Fibroblast of the aortic adventitia (primary cell): ENCODE data around the gene PAX7. TPM values are rescaled to one million over a fixed set of nuclear protein-coding genes. Genes with fewer than 3 reads are reported as not detected.

ENCODE experiments used
- DNase-seq: peaks from one replicate; pipeline ENCODE4 v3.0.0-alpha.2; 2010; ENCODE audit warnings: low read depth
- H3K4me3 ChIP-seq: 2 replicates; pipeline ENCODE4 v1.5.1; 2011; ENCODE audit warnings: low read depth, mild to moderate bottlenecking, control low read depth, low read length, moderate library complexity
- CTCF ChIP-seq: IDR thresholded peaks from 2 replicates; pipeline ENCODE4 v1.5.1; 2011; ENCODE audit warnings: mild to moderate bottlenecking, low read length, control low read depth, inconsistent platforms; ENCODE audit not compliant: insufficient read depth
- total RNA-seq: library from RNA; depleted of rRNA; stranded (reverse); fragments of >200 nt; gene quantifications from 2 replicates; pipeline ENCODE4 v1.2.3, GENCODE V29; 2012; ENCODE audit warnings: low replicate concordance

Gene PAX7
- total RNA-seq, 1 donor = not detected

GRCh38 chr1:18597160-18598042 lies 33.2 kb upstream of the PAX7 start:
- no peak overlapping the region for H3K4me3 ChIP-seq
- peak; percentile 97 for TF ChIP-seq CTCF
- DNase-seq = peak; percentile 45

GRCh38 chr1:18599086-18599485 lies 31.6 kb upstream of the PAX7 start:
- H3K4me3 ChIP-seq = no peak overlapping the region
- no peak for TF ChIP-seq CTCF
- peak; percentile 3 for DNase-seq

GRCh38 chr1:18599704-18600103 lies 30.9 kb upstream of the PAX7 start:
- TF ChIP-seq CTCF = peak; percentile 45
- H3K4me3 ChIP-seq = no peak overlapping the region
- no peak for DNase-seq

GRCh38 chr1:18602533-18603211 lies 28.0 kb upstream of the PAX7 start:
- no peak overlapping the region for H3K4me3 ChIP-seq
- no peak for DNase-seq
- TF ChIP-seq CTCF = no peak

- no peak for TF ChIP-seq CTCF
- DNase-seq = no peak
- no peak overlapping the region for H3K4me3 ChIP-seq
Observed at GRCh38 chr1:18603212-18603852, 27.3 kb upstream of the PAX7 start.

DNA sequence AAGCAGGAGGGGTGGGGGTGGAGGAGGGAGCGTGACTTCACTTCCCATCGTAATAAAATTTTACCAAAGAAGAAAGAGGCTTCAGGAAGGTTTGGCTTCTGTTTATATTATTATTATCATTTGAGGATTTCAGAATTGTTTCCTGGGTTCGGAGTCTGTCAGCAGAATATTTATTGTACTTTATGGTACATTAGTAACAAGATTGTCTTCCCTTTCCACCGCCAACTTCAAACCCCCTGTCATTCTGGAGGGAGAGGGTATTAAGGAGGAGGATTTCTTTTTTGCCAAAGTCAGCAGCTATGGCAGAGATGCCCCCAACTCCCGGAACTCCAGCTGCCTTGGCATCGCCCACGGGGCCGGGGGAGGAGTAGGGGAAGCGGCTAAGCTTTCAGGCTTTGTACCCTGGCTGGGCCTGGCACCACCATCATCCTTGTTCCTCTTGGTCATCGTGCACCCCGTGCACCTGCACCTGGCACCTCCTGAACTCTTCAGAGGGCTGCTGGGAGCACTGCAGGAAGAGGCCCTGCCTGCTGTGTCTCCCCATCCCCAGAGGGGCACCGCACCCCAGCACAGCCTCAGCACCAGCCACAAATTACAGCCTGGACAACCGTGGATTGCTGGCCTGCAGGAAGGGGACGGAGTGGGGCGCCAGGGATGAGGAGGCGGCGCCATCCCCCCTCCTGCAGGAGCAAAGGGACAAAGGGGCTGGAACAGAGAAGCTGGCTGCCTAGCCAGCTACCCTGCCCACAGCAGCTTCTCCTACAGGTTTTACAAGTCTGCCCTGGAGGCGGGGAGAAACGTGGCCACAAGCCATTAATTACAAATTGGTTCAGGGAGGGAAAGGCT lies 24.0 kb upstream of the PAX7 start:
- TF ChIP-seq CTCF = no peak
- DNase-seq = no peak
- no peak overlapping the region for H3K4me3 ChIP-seq
